Posterior cingulate gyrus (tissue), 11 donors: ENCODE results near the gene INS.
A peak's percentile ranks its signal among the peaks of the same experiment; 100 is the strongest.
"Not testable (repeated sequence)": the region's sequence is repeated elsewhere in the genome, so short reads cannot be mapped to it uniquely, and the experiment has no call there.

ENCODE experiments used
- DNase-seq, 10 donors: peaks; one replicate each; pipeline versions ENCODE4 v3.0.0 to v3.0.0-alpha.2; 2020 to 2021; ENCODE audit warnings: mixed read lengths in 3 of 10
- intact Hi-C: fragments of 100-400 bp; cut with DNase I; formaldehyde crosslinking; loops from one replicate; pipeline ENCODE4 v1.15.1; 2023

INS gene

GRCh38 chr11:2126520-2127085 is 34.4 kb downstream of the INS start:
- peak in 2 of 10 donors; percentile 28 to 37 for DNase-seq
- intact Hi-C loops = no loop called here

- DNase-seq = peak in 1 of 10 donors; percentile 2
- intact Hi-C loops = not testable (repeated sequence)
Measured at GRCh38 chr11:2124736-2125484, 36.1 kb downstream of the INS start.

- DNase-seq = peak in 3 of 10 donors; percentile 47 to 56 (median 49)
Measured at GRCh38 chr11:2123628-2123960, 37.4 kb downstream of the INS start.

GRCh38 chr11:2122907-2123627 is 37.9 kb downstream of the INS start:
- intact Hi-C loops = no loop called here
- DNase-seq = peak in 3 of 10 donors; percentile 31 to 41 (median 37)

More at GRCh38 chr11:2123628-2123960, 37.4 kb downstream of the INS start:
- intact Hi-C loops = no loop called here

GRCh38 chr11:2122222-2122906 is 38.6 kb downstream of the INS start:
- peak in 3 of 10 donors; percentile 55 to 75 (median 59) for DNase-seq

GRCh38 chr11:2121227-2122130 is 39.5 kb downstream of the INS start:
- intact Hi-C loops = no loop called here
- peak in 3 of 10 donors; percentile 62 to 77 (median 75) for DNase-seq

More at GRCh38 chr11:2122222-2122906, 38.6 kb downstream of the INS start:
- intact Hi-C loops = no loop called here

GRCh38 chr11:2120359-2121100 is 40.5 kb downstream of the INS start:
- DNase-seq = peak in 3 of 10 donors; percentile 37 to 67 (median 59)
- intact Hi-C loops = no loop called here

- no peak for DNase-seq
- intact Hi-C loops = no loop called here
Measured at GRCh38 chr11:2118677-2119076, 42.3 kb downstream of the INS start.

- intact Hi-C loops = no loop called here
- DNase-seq = no peak
Measured at GRCh38 chr11:2116680-2117079, 44.3 kb downstream of the INS start.

GRCh38 chr11:2115308-2115707 is 45.7 kb downstream of the INS start:
- intact Hi-C loops = no loop called here
- peak in 1 of 10 donors; percentile 50 for DNase-seq

- DNase-seq = peak in 3 of 10 donors; percentile 51 to 74 (median 69)
Measured at GRCh38 chr11:2114430-2115241, 46.4 kb downstream of the INS start.

GRCh38 chr11:2113776-2114175 is 47.2 kb downstream of the INS start:
- peak in 3 of 10 donors; percentile 55 to 77 (median 65) for DNase-seq
- intact Hi-C loops = no loop called here

More at GRCh38 chr11:2114430-2115241, 46.4 kb downstream of the INS start:
- intact Hi-C loops = no loop called here

GRCh38 chr11:2110521-2110920 is 50.5 kb downstream of the INS start:
- intact Hi-C loops = no loop called here
- peak in 3 of 10 donors; percentile 3 to 56 (median 24) for DNase-seq
